NCI-H460 (cell line): ENCODE results near the gene PDF. TPM values are rescaled to one million over a fixed set of nuclear protein-coding genes. Genes with fewer than 3 reads are reported as not detected.

Experiments
- DNase-seq: peaks from one replicate; pipeline ENCODE4 v3.0.0-alpha.2; 2016; ENCODE audit warnings: low read depth; ENCODE audit errors: extremely low read depth
- total RNA-seq: library from RNA; depleted of rRNA; stranded (reverse); fragments of >200 nt; shearing (Covaris generic); gene quantifications from 2 replicates; pipeline ENCODE4 v1.2.3, GENCODE V29; 2014; rRNA removed

PDF gene
- total RNA-seq, 1 experiment from 2014 or later = 10.1 TPM

GRCh38 chr16:69286941-69287713 lies 43.3 kb downstream of the PDF start:
- DNase-seq = peak; percentile 41

DNA sequence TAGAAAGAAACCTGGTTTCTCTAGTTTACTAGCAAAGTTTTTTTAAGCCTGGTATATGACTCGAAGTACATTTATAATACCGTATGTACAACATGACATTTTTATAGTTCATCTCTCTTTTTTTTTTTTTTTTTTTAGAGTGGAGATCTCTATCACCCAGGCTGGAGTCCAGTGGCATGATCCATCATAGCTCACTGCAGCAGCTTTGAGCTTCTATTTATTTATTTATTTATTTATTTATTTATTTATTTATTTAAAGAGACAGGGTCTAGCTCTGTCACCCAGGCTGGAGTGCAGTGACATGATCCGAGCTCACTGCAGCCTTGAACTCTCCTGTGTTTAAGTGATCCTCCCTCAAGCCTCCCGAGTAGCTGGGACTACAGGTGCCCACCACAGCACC lies 45.1 kb downstream of the PDF start:
- no peak for DNase-seq

DNA sequence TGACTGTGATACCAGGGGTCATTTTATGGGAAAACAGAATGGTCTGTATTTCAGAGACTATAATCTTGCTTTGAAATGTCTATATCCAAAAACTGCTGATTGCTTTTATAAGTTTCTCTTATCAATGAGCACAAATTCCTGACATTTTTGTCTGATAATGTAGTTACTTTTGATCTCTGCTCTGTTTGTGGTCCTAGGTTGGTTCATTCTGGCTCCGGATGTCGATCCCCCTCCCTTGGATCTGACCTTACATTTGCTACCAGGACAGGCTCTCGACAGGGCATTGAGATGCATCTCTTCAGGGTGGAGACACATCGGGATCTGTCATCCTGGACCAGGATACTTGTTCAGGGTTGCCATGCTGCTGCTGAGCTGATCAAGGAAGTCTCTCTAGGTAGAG lies 46.5 kb downstream of the PDF start:
- no peak for DNase-seq

DNA sequence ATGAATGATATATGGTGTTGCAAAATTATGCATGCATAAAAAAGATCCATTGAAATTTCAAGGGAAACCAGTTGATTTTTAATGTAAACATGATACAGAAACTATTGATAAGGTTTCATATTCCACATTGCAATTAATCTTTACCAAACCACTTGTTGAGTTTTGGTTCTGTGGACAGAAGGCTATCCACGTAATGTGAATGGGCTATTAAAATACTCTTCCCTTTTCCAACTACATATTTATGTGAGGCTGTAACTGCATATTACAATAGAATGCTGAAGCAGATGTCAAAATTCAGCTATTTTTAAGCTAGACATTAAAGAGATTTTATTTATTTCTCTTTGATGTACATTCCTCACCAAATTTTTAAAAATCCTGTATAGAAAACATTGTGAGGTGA lies 53.0 kb downstream of the PDF start:
- no peak for DNase-seq

Other genes starting within 250 kb of the PDF start
- gene HAS3, start 224.9 kb downstream of the PDF start, total RNA-seq = not detected in 2 replicates
- 47.6 and 53.4 TPM in 2 replicates for gene CHTF8, start 198.0 kb downstream of the PDF start, total RNA-seq
- gene UTP4, start 197.9 kb downstream of the PDF start, total RNA-seq = 18.4 and 21.4 TPM in 2 replicates
- gene SNTB2, start 143.4 kb downstream of the PDF start, total RNA-seq = 9.6 and 12.0 TPM in 2 replicates
- gene VPS4A, start 19.2 kb downstream of the PDF start, total RNA-seq = 28.4 and 31.0 TPM in 2 replicates
- 28.2 and 30.4 TPM in 2 replicates for gene COG8, start 9.0 kb upstream of the PDF start, total RNA-seq
- 27.1 and 32.6 TPM in 2 replicates for gene NIP7, start 9.2 kb upstream of the PDF start, total RNA-seq
- 0.82 TPM in 1 of 2 replicates, not detected in the other for gene TMED6, start 21.2 kb upstream of the PDF start, total RNA-seq
- gene TERF2, start 55.4 kb upstream of the PDF start, total RNA-seq = 10.4 and 11.1 TPM in 2 replicates
- 79.3 and 107 TPM in 2 replicates for gene CYB5B, start 94.0 kb upstream of the PDF start, total RNA-seq
- 6.0 and 7.1 TPM in 2 replicates for gene NFAT5, start 235.4 kb upstream of the PDF start, total RNA-seq